ENCODE data around the gene SH2D2A. TPM values are rescaled to one million over a fixed set of nuclear protein-coding genes. Genes with fewer than 3 reads are reported as not detected.

SH2D2A gene
- total and polyA plus RNA-seq, 2 donors (not counting 1 experiment from before 2014, with no cell fraction given): 0.73 to 2.1 TPM

GRCh38 chr1:156809711-156810366 is 6.8 kb downstream of the SH2D2A start:
- H3K9me3 Mint-ChIP-seq (ENCODE audit: insufficient read depth): no peaks in the 10 kb centered on the region
- ChIA-PET POLR2A (no interaction called here), CTCF (interaction anchor here (1.1 kb wide), 1 partner anchor 12 kb away, joined by 3 read pairs; no protein-coding TSS in a partner anchor)
- Histone ChIP-seq H2AFZ (ENCODE audit: insufficient read depth, low read depth, low read length, poor library complexity, severe bottlenecking) (no peak overlapping the region), H4K20me1 (ENCODE audit: control insufficient read depth, insufficient read depth, low read length, poor library complexity, severe bottlenecking) (no peaks in the 10 kb centered on the region), H3K9ac (ENCODE audit: low read length) (no peak overlapping the region), H3K9me3 (ENCODE audit: control extremely low read depth in 1 of 3, control insufficient read depth in 2 of 3, insufficient read depth in 1 of 3, low read length in 2 of 3) (peaks cover 0 to 3% (median 0%) of the 10 kb centered on the region in 3 donors), H3K4me2 (replicated peaks; ENCODE audit: low read depth, low read length, poor library complexity, severe bottlenecking) (no peak overlapping the region), H3K4me3 (ENCODE audit: control extremely low read depth in 1 of 5, extremely low read depth in 1 of 5, insufficient read depth in 1 of 5, low read depth in 2 of 5, low read length in 4 of 5) (no peak overlapping the region), H3K4me1 (ENCODE audit: control insufficient read depth in 2 of 2, insufficient read depth in 2 of 2, low read length in 2 of 2) (peaks cover 10 to 20% of the 10 kb centered on the region in 2 donors), H3K27me3 (replicated peaks in 1 of 4; ENCODE audit: control extremely low read depth in 1 of 4, control insufficient read depth in 3 of 4, insufficient read depth in 4 of 4, low read length in 3 of 4) (peaks cover 0 to 12% (median 0%) of the 10 kb centered on the region in 4 experiments), H3K36me3 (replicated peaks in 1 of 2; ENCODE audit: control extremely low read depth in 1 of 2, control insufficient read depth in 1 of 2, extremely low read depth in 1 of 2, insufficient read depth in 2 of 2, low read length in 1 of 2) (no peaks in the 10 kb centered on the region), H3K79me2 (ENCODE audit: control insufficient read depth, insufficient read depth, low read length) (no peaks in the 10 kb centered on the region), H3K27ac (ENCODE audit: low read length in 2 of 2) (no peak overlapping the region)
- peaks cover 19% of the 10 kb centered on the region for H3K4me1 Mint-ChIP-seq
- no peak for ATAC-seq (ENCODE audit: low read depth)
- 95% methylated on average over 7 of the region's 7 CpGs for WGBS (ENCODE audit: insufficient coverage)
- H3K27ac Mint-ChIP-seq: no peak overlapping the region
- TF ChIP-seq CTCF (IDR thresholded peaks at IDR 0.05) (no peak), EZH2 (IDR thresholded peaks at IDR 0.05; ENCODE audit: borderline replicate concordance, insufficient read depth, low read depth, low read length, poor library complexity, severe bottlenecking) (no peak)
- no peak for DNase-seq
- intact Hi-C loops (cut with micrococcal nuclease): no loop called here
- H3K4me3 Mint-ChIP-seq: no peak overlapping the region
- no peaks in the 10 kb centered on the region for H3K27me3 Mint-ChIP-seq

GRCh38 chr1:156809281-156809680 is 7.4 kb downstream of the SH2D2A start:
- no peak overlapping the region for H3K27ac ChIP-seq (ENCODE audit: low read length in 2 of 2)
- no peaks in the 10 kb centered on the region for H3K79me2 ChIP-seq (ENCODE audit: control insufficient read depth, insufficient read depth, low read length)
- TF ChIP-seq CTCF (IDR thresholded peaks at IDR 0.05) (no peak), EZH2 (IDR thresholded peaks at IDR 0.05; ENCODE audit: borderline replicate concordance, insufficient read depth, low read depth, low read length, poor library complexity, severe bottlenecking) (no peak)
- ATAC-seq (ENCODE audit: low read depth): no peak
- H3K27me3 ChIP-seq (replicated peaks in 1 of 4; ENCODE audit: control extremely low read depth in 1 of 4, control insufficient read depth in 3 of 4, insufficient read depth in 4 of 4, low read length in 3 of 4): peaks cover 0 to 12% (median 0%) of the 10 kb centered on the region in 4 experiments
- H4K20me1 ChIP-seq (ENCODE audit: control insufficient read depth, insufficient read depth, low read length, poor library complexity, severe bottlenecking): no peaks in the 10 kb centered on the region
- no peak overlapping the region for H3K4me2 ChIP-seq (replicated peaks; ENCODE audit: low read depth, low read length, poor library complexity, severe bottlenecking)
- peaks cover 15% of the 10 kb centered on the region for H3K4me1 Mint-ChIP-seq
- POLR2A ChIA-PET: no interaction called here
- CTCF ChIA-PET: no interaction called here
- no peak overlapping the region for H3K27ac Mint-ChIP-seq
- no peak overlapping the region for H3K4me3 Mint-ChIP-seq
- peaks cover 0 to 3% (median 0%) of the 10 kb centered on the region in 3 donors for H3K9me3 ChIP-seq (ENCODE audit: control extremely low read depth in 1 of 3, control insufficient read depth in 2 of 3, insufficient read depth in 1 of 3, low read length in 2 of 3)
- no peak overlapping the region for H2AFZ ChIP-seq (ENCODE audit: insufficient read depth, low read depth, low read length, poor library complexity, severe bottlenecking)
- WGBS (ENCODE audit: insufficient coverage): 98% methylated on average over 5 of the region's 10 CpGs
- H3K4me1 ChIP-seq (ENCODE audit: control insufficient read depth in 2 of 2, insufficient read depth in 2 of 2, low read length in 2 of 2): peaks cover 9 to 18% of the 10 kb centered on the region in 2 donors
- H3K4me3 ChIP-seq (ENCODE audit: control extremely low read depth in 1 of 5, extremely low read depth in 1 of 5, insufficient read depth in 1 of 5, low read depth in 2 of 5, low read length in 4 of 5): no peak overlapping the region
- H3K27me3 Mint-ChIP-seq: no peaks in the 10 kb centered on the region
- H3K9me3 Mint-ChIP-seq (ENCODE audit: insufficient read depth): no peaks in the 10 kb centered on the region
- intact Hi-C loops (cut with micrococcal nuclease): no loop called here
- DNase-seq: no peak
- no peak overlapping the region for H3K9ac ChIP-seq (ENCODE audit: low read length)
- H3K36me3 ChIP-seq (replicated peaks in 1 of 2; ENCODE audit: control extremely low read depth in 1 of 2, control insufficient read depth in 1 of 2, extremely low read depth in 1 of 2, insufficient read depth in 2 of 2, low read length in 1 of 2): no peaks in the 10 kb centered on the region

Data from B cell (primary cell).